ENCODE results near the gene ELF1. TPM values are rescaled to one million over a fixed set of nuclear protein-coding genes. Genes with fewer than 3 reads are reported as not detected.
A peak's percentile ranks its signal among the peaks of the same experiment; 100 is the strongest.

ELF1 gene
- total RNA-seq, 1 experiment from 2014 or later, result 28.5 TPM

- H3K27me3 ChIP-seq (ENCODE audit: control insufficient read depth, insufficient read depth, low read length), result no peaks in the 10 kb centered on the region
- TF ChIP-seq SIN3A (IDR thresholded peaks at IDR 0.05; ENCODE audit: borderline replicate concordance, insufficient read depth, low read depth, low read length) (no peak), POLR2AphosphoS5 (IDR thresholded peaks at IDR 0.05; ENCODE audit: low read depth, low read length) (no peak), TCF7L2 (IDR thresholded peaks at IDR 0.05; ENCODE audit: low read depth, low read length) (no peak), REST (IDR thresholded peaks at IDR 0.05; ENCODE audit: insufficient read depth in 1 of 2, low read depth in 2 of 2, low read length in 1 of 2) (no peak), CTCF (IDR thresholded peaks at IDR 0.05) (no peak)
- H3K36me3 ChIP-seq (ENCODE audit: control insufficient read depth, insufficient read depth, low read length), result peaks cover 45% of the 10 kb centered on the region
- H3K27ac ChIP-seq (ENCODE audit: low read length), result no peak overlapping the region
- H3K4me1 ChIP-seq (ENCODE audit: control insufficient read depth, insufficient read depth, low read length), result peaks cover 14% of the 10 kb centered on the region
- ChIA-PET POLR2A (no interaction called here), CTCF (no interaction called here)
- ATAC-seq, result no peak
- no peaks in the 10 kb centered on the region for H3K9me3 ChIP-seq (ENCODE audit: control insufficient read depth, insufficient read depth, low read depth, low read length)
- no peak overlapping the region for H3K4me3 ChIP-seq (ENCODE audit: low read depth in 2 of 2, low read length in 2 of 2)
- intact Hi-C loops (cut with micrococcal nuclease; ENCODE audit: unreplicated experiment) (no loop called here), in situ Hi-C loops (cut with HindIII; ENCODE audit: low pct_unique_long_range_greater_than_20kb, low sequenced_read_pairs) (no loop called here)
- no peak for DNase-seq (ENCODE audit: low read depth, low spot score)
- BruUV-seq (replicated peaks), result no TSS peak
Observed at GRCh38 chr13:41064493-41064892, 45.4 kb upstream of the ELF1 start.

GRCh38 chr13:41061914-41062837 lies 43.1 kb upstream of the ELF1 start:
- ATAC-seq (peak; percentile 27), DNase-seq (ENCODE audit: low read depth, low spot score) (no peak)
- in situ Hi-C loops (cut with HindIII; ENCODE audit: low pct_unique_long_range_greater_than_20kb, low sequenced_read_pairs), result no loop called here
- POLR2A ChIA-PET, result interaction anchor here (1.1 kb wide), 1 partner anchor 159 kb away, joined by 5 read pairs; no protein-coding TSS in a partner anchor
- H3K9me3 ChIP-seq (ENCODE audit: control insufficient read depth, insufficient read depth, low read depth, low read length), result no peaks in the 10 kb centered on the region
- CTCF ChIA-PET, result no interaction called here
- H3K36me3 ChIP-seq (ENCODE audit: control insufficient read depth, insufficient read depth, low read length), result peaks cover 28% of the 10 kb centered on the region
- H3K4me3 ChIP-seq (ENCODE audit: low read depth in 2 of 2, low read length in 2 of 2), result peak overlapping the region; percentile 82 to 88
- BruUV-seq (replicated peaks), result TSS peak; percentile 71
- H3K4me1 ChIP-seq (ENCODE audit: control insufficient read depth, insufficient read depth, low read length), result peaks cover 26% of the 10 kb centered on the region
- intact Hi-C loops (cut with micrococcal nuclease; ENCODE audit: unreplicated experiment), result no loop called here
- H3K27me3 ChIP-seq (ENCODE audit: control insufficient read depth, insufficient read depth, low read length), result no peaks in the 10 kb centered on the region
- no peak for TF ChIP-seq REST (IDR thresholded peaks at IDR 0.05; ENCODE audit: insufficient read depth in 1 of 2, low read depth in 2 of 2, low read length in 1 of 2)
- TF ChIP-seq POLR2AphosphoS5 (IDR thresholded peaks at IDR 0.05; ENCODE audit: low read depth, low read length), result no peak
- no peak for TF ChIP-seq SIN3A (IDR thresholded peaks at IDR 0.05; ENCODE audit: borderline replicate concordance, insufficient read depth, low read depth, low read length)
- TF ChIP-seq TCF7L2 (IDR thresholded peaks at IDR 0.05; ENCODE audit: low read depth, low read length), result no peak
- TF ChIP-seq CTCF (IDR thresholded peaks at IDR 0.05), result no peak
- peak overlapping the region; percentile 91 for H3K27ac ChIP-seq (ENCODE audit: low read length)

Measured in Panc1 (cell line).